WERI-Rb-1 (cell line): Measurements from ENCODE around the gene EFCAB6.

ENCODE experiments used
- DNase-seq: peaks from one replicate; pipeline ENCODE4 v3.0.0-alpha.2; 2020
- H3K27ac ChIP-seq: fragments of 250-450 bp; sonication (Bioruptor Pico); 2 replicates; pipeline ENCODE4 v1.5.1; 2020; ENCODE audit warnings: mild to moderate bottlenecking, moderate library complexity
- H3K27me3 ChIP-seq: fragments of 250-450 bp; sonication (Bioruptor Pico); 2 replicates; pipeline ENCODE4 v1.5.1; 2021; ENCODE audit warnings: mild to moderate bottlenecking, low read depth, moderate library complexity; ENCODE audit not compliant: insufficient read depth, severe bottlenecking
- H3K36me3 ChIP-seq: fragments of 250-450 bp; sonication (Bioruptor Pico); 2 replicates; pipeline ENCODE4 v1.5.1; 2020; ENCODE audit warnings: mild to moderate bottlenecking, moderate library complexity
- H3K4me3 ChIP-seq: 2 replicates; pipeline ENCODE4 v1.5.1; 2011; ENCODE audit warnings: low read depth, mild to moderate bottlenecking, control low read depth, low read length
- H3K9me3 ChIP-seq: fragments of 250-450 bp; sonication (Bioruptor Pico); 2 replicates; pipeline ENCODE4 v1.5.1; 2021; ENCODE audit warnings: mild to moderate bottlenecking, moderate library complexity; ENCODE audit not compliant: severe bottlenecking
- TF ChIP-seq, protein P1 (sequence below): IDR thresholded peaks from 2 replicates; pipeline ENCODE4 v1.5.1; 2011; ENCODE audit warnings: low read depth, mild to moderate bottlenecking, control low read depth, inconsistent platforms, low read length

Gene EFCAB6

DNA sequence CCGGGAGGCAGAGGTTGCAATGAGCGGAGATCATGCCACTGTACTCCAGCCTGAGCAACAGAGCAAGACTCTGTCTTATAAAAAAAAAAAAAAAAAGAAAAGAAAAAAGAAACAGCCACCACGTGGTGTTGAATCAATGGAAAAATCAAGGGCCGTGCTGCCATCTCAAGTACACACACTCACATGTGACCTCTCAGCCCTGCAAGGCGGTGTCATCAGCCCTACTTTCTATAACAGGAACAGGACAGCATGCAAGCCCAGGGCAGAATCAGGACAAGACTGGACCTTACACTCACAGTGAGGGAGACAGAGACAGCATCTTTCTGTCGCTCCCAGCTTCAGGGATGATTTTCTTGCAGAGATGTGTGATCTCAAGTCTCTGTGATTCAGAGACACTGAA lies 220.7 kb downstream of the EFCAB6 start:
- H3K27me3 ChIP-seq: no peaks in the 10 kb centered on the region
- H3K9me3 ChIP-seq: no peaks in the 10 kb centered on the region
- H3K27ac ChIP-seq: no peak overlapping the region
- no peak overlapping the region for H3K4me3 ChIP-seq
- TF ChIP-seq, protein P1, sequence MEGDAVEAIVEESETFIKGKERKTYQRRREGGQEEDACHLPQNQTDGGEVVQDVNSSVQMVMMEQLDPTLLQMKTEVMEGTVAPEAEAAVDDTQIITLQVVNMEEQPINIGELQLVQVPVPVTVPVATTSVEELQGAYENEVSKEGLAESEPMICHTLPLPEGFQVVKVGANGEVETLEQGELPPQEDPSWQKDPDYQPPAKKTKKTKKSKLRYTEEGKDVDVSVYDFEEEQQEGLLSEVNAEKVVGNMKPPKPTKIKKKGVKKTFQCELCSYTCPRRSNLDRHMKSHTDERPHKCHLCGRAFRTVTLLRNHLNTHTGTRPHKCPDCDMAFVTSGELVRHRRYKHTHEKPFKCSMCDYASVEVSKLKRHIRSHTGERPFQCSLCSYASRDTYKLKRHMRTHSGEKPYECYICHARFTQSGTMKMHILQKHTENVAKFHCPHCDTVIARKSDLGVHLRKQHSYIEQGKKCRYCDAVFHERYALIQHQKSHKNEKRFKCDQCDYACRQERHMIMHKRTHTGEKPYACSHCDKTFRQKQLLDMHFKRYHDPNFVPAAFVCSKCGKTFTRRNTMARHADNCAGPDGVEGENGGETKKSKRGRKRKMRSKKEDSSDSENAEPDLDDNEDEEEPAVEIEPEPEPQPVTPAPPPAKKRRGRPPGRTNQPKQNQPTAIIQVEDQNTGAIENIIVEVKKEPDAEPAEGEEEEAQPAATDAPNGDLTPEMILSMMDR: no peak
- no peak for DNase-seq
- H3K36me3 ChIP-seq: no peaks in the 10 kb centered on the region

DNA sequence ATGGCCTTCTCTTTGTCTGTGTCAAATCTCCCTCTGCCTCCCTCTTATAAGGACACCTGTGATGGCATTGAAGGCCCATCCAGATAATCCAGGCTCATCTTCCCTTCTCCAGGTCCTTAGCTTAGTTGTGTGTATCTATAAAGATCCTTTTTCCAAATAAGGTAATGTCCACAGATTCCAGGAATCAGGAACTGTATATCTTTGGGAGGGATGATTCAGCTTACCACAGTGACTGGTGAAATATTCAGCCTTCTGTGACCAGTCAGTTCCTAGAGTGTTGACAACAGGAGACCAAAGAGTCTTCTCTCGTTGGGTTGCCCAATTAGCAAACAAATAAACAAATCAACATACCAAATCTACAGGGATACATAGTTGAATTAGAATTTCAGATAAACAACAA lies 224.5 kb downstream of the EFCAB6 start:
- DNase-seq: no peak
- Histone ChIP-seq H3K4me3 (no peak overlapping the region), H3K36me3 (no peaks in the 10 kb centered on the region), H3K27ac (no peak overlapping the region), H3K9me3 (peaks cover 8% of the 10 kb centered on the region), H3K27me3 (no peaks in the 10 kb centered on the region)
- TF ChIP-seq, protein P1: no peak

DNA sequence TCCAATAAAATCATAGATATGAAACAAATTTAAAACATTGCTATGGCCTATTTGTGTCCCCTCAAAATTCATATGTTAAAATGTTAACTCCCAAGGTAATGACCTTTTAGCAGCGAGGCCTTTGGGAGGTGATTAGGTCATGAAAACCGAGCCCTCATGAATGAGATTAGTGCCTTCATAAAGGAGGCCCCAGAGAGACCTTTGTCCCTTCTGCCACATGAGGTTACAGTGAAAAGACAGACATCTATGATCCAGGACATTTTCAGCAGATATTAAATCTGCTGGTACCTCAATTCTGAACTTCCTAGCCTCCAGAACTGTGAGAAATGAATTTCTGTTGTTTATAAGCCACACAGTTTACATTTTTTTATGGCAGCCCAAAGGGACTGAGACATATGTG lies 228.6 kb downstream of the EFCAB6 start:
- Histone ChIP-seq H3K27ac (no peak overlapping the region), H3K36me3 (no peaks in the 10 kb centered on the region), H3K27me3 (no peaks in the 10 kb centered on the region), H3K4me3 (no peak overlapping the region), H3K9me3 (peaks cover 12% of the 10 kb centered on the region)
- no peak for DNase-seq
- TF ChIP-seq, protein P1: no peak

DNA sequence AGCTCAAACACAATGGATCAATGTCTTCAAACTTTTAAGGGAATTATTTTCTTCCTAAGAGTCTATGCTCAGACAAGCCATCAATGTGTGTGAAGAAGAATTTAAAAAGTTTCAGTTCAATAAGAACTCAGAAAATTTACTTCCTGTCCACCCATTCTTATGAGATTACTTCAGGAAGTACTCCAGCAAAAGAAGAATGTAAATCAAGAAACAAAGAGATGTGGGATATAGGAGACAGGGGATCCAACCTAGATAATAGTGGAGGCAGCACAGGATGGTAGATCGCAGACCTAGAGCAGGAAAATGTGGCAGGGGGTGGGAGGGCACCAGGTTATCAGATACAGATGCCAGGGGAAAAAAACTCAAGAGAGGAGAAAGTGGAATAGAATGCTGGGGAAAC lies 229.7 kb downstream of the EFCAB6 start:
- Histone ChIP-seq H3K27me3 (no peaks in the 10 kb centered on the region), H3K36me3 (no peaks in the 10 kb centered on the region), H3K9me3 (peaks cover 12% of the 10 kb centered on the region), H3K4me3 (no peak overlapping the region), H3K27ac (no peak overlapping the region)
- TF ChIP-seq, protein P1: no peak
- DNase-seq: no peak

DNA sequence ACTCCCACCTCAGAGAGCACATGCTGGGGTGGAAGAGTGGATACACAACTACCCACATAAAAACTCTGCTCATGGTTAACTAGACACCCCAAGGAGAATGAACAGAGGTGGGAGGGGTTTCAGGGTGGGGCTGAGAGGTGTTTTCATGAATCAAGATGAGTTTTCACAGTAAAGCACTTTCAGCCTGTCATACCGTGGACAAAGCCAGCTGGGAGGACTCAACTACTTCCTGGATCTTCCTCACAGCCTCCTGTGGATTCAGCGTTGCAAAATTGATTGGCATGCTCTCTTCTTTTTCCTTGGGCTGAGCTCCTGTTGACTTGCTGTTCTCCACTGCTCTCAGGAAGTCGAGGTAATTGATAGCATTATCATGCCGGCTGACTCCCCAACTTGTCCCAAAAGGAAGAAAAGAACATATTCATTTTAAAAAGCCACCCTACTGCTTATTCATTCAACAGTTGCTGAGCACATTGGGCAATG lies 231.8 kb downstream of the EFCAB6 start:
- Histone ChIP-seq H3K9me3 (peaks cover 12% of the 10 kb centered on the region), H3K27me3 (no peaks in the 10 kb centered on the region), H3K4me3 (no peak overlapping the region), H3K36me3 (no peaks in the 10 kb centered on the region), H3K27ac (no peak overlapping the region)
- TF ChIP-seq, protein P1: no peak
- no peak for DNase-seq

DNA sequence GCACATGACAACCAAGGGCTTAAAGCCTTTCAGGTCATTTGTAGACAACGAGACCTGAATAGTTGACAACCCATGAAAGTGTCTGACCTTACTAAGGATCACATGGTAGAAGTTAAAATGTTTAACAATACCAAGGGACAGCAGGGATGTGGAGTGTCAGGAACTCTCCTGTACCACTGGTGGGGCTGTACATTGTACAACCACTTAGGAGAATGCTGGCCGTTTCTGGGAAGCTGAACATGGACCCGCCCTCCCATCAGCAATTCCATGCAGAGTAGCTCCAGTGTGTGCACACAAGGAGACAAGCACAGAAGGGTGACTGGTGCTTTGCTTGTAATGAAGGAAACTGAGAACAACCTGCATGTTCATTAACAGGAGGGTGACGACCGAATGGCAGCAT lies 237.4 kb downstream of the EFCAB6 start:
- Histone ChIP-seq H3K9me3 (no peaks in the 10 kb centered on the region), H3K27me3 (no peaks in the 10 kb centered on the region), H3K36me3 (no peaks in the 10 kb centered on the region), H3K4me3 (no peak overlapping the region), H3K27ac (no peak overlapping the region)
- no peak for DNase-seq
- TF ChIP-seq, protein P1: no peak
